CD14-positive monocyte (primary cell): ENCODE measurements around the gene TBC1D4. TPM values are rescaled to one million over a fixed set of nuclear protein-coding genes. Genes with fewer than 3 reads are reported as not detected.

Experiments
- DNase-seq, 3 donors: peaks; one replicate each; pipeline ENCODE4 v3.0.0-alpha.2; 2011 to 2022
- H2AFZ ChIP-seq: 2 replicates; pipeline ENCODE4 v1.6.0; 2012; ENCODE audit warnings: mild to moderate bottlenecking, low read depth, low read length, inconsistent platforms; ENCODE audit not compliant: insufficient read depth, poor library complexity, severe bottlenecking
- H3K27ac ChIP-seq, 2 donors: 1 replicate in 1 of 2; 2 replicates in 1 of 2; pipeline ENCODE4 v1.5.1; 2012 to 2013; ENCODE audit warnings: low read length in 2 of 2, control low read depth in 1 of 2, inconsistent platforms in 1 of 2, low read depth in 1 of 2, mild to moderate bottlenecking in 1 of 2
- H3K27me3 ChIP-seq, 2 donors: one replicate each; pipeline versions ENCODE4 v1.6.0 to v1.6.1; 2011 to 2013; ENCODE audit warnings: low read length in 2 of 2; ENCODE audit not compliant: control insufficient read depth in 2 of 2, insufficient read depth in 2 of 2
- H3K36me3 ChIP-seq, 2 donors: replicated peaks in 1 of 2; 1 replicate in 1 of 2; 2 replicates in 1 of 2; pipeline versions ENCODE4 v1.5.1 to v1.6.1; 2012 to 2013; ENCODE audit warnings: low read length in 2 of 2, control low read depth in 1 of 2, inconsistent platforms in 1 of 2, mild to moderate bottlenecking in 1 of 2; ENCODE audit not compliant: insufficient read depth in 2 of 2, control insufficient read depth in 1 of 2
- H3K4me1 ChIP-seq, 2 donors: 1 replicate in 1 of 2; 2 replicates in 1 of 2; pipeline versions ENCODE4 v1.5.1 to v1.6.1; 2012 to 2013; ENCODE audit warnings: low read length in 2 of 2, control low read depth in 1 of 2, inconsistent platforms in 1 of 2, mild to moderate bottlenecking in 1 of 2, moderate library complexity in 1 of 2; ENCODE audit not compliant: insufficient read depth in 2 of 2, control insufficient read depth in 1 of 2
- H3K4me2 ChIP-seq: replicated peaks from 2 replicates; pipeline ENCODE3; 2012; ENCODE audit warnings: low read length, moderate library complexity, mild to moderate bottlenecking; ENCODE audit not compliant: poor library complexity, severe bottlenecking; ENCODE audit errors: extremely low read depth
- H3K4me3 ChIP-seq, 3 experiments: fragments of 200-600 bp in 1 of 3; sonication (generic) in 1 of 3; replicated peaks in 1 of 3; 1 replicate in 2 of 3; 2 replicates in 1 of 3; pipeline ENCODE4 v1.5.1; 2011 to 2013; ENCODE audit warnings: low read length in 3 of 3, mild to moderate bottlenecking in 3 of 3, control low read depth in 2 of 3, low read depth in 2 of 3, inconsistent platforms in 1 of 3, moderate library complexity in 1 of 3
- H3K79me2 ChIP-seq: 2 replicates; pipeline ENCODE4 v1.6.0; 2012; ENCODE audit warnings: mild to moderate bottlenecking, control low read depth, inconsistent platforms, low read length, moderate library complexity; ENCODE audit not compliant: insufficient read depth
- H3K9ac ChIP-seq: 2 replicates; pipeline ENCODE4 v1.6.0; 2017; ENCODE audit warnings: low read length, mild to moderate bottlenecking; ENCODE audit not compliant: insufficient read depth, poor library complexity, severe bottlenecking
- H3K9me3 ChIP-seq, 2 donors: replicated peaks in 1 of 2; 1 replicate in 1 of 2; 2 replicates in 1 of 2; pipeline versions ENCODE4 v1.5.1 to v1.6.1; 2012 to 2013; ENCODE audit warnings: low read length in 2 of 2, control low read depth in 1 of 2; ENCODE audit not compliant: control insufficient read depth in 1 of 2, insufficient read depth in 1 of 2
- H4K20me1 ChIP-seq: 2 replicates; pipeline ENCODE4 v1.6.0; 2012; ENCODE audit warnings: mild to moderate bottlenecking, low read length, control low read depth, moderate library complexity; ENCODE audit not compliant: insufficient read depth
- H3K27ac Mint-ChIP-seq, 7 donors: one replicate each; pipeline ENCODE4 v1.8.0; 2020; ENCODE audit warnings: mild to moderate bottlenecking in 7 of 7, mixed read lengths in 7 of 7, moderate library complexity in 6 of 7, inconsistent platforms in 2 of 7
- H3K27me3 Mint-ChIP-seq, 3 donors: one replicate each; pipeline ENCODE4 v1.8.0; 2021 to 2022; ENCODE audit warnings: low read depth in 3 of 3, mild to moderate bottlenecking in 3 of 3, mixed read lengths in 3 of 3, moderate library complexity in 3 of 3, inconsistent platforms in 1 of 3
- H3K36me3 Mint-ChIP-seq, 2 donors: one replicate each; pipeline ENCODE4 v1.8.0; 2020; ENCODE audit warnings: mixed read lengths in 2 of 2, inconsistent platforms in 1 of 2, mild to moderate bottlenecking in 1 of 2
- H3K4me1 Mint-ChIP-seq: one replicate; pipeline ENCODE4 v1.8.0; 2020; ENCODE audit warnings: mild to moderate bottlenecking, mixed read lengths
- H3K4me3 Mint-ChIP-seq, 2 donors: one replicate each; pipeline ENCODE4 v1.8.0; 2020; ENCODE audit warnings: mild to moderate bottlenecking in 2 of 2, mixed read lengths in 2 of 2, moderate library complexity in 1 of 2
- H3K9me3 Mint-ChIP-seq, 7 donors: one replicate each; pipeline ENCODE4 v1.8.0; 2020 to 2022; ENCODE audit warnings: mixed read lengths in 7 of 7, mild to moderate bottlenecking in 6 of 7, moderate library complexity in 6 of 7, inconsistent platforms in 2 of 7
- CTCF ChIP-seq: fragments of 200-600 bp; IDR thresholded peaks from one replicate; pipeline ENCODE4 v1.8.0; 2022; ENCODE audit warnings: antibody characterized with exemption, mild to moderate bottlenecking
- WGBS: methylation state at CpG from one replicate; pipeline ENCODE4 v1.1.5; 2013; ENCODE audit warnings: missing lambda C conversion rate; ENCODE audit not compliant: insufficient coverage; 5-methylcytosine and 5-hydroxymethylcytosine counted together
- intact Hi-C, 2 donors: fragments of 100-400 bp; cut with micrococcal nuclease; formaldehyde crosslinking; loops; one replicate each; pipeline versions ENCODE4 v1.15.0 to v1.15.1; 2023
- polyA plus RNA-seq, 3 donors: library from polyadenylated mRNA; depleted of rRNA in 1 of 3; unstranded in 2 of 3; stranded (reverse) in 1 of 3; fragments of 300-500 nt in 2 of 3; fragments of >200 nt in 1 of 3; fragmentation: Illumina TruSeq in 2 of 3; gene quantifications; 1 replicate in 2 of 3; 2 replicates in 1 of 3; pipeline ENCODE4 v1.2.3, GENCODE V29; 2012 to 2021

TBC1D4 gene
- polyA plus RNA-seq, 3 donors = 2.0 to 6.7 (median 2.5) TPM

GRCh38 chr13:75400775-75401174 lies 81.2 kb downstream of the TBC1D4 start:
- Histone ChIP-seq H3K4me2 (no peak overlapping the region), H2AFZ (no peak overlapping the region), H3K4me3 (no peak overlapping the region), H3K4me1 (no peaks in the 10 kb centered on the region), H3K9ac (no peak overlapping the region), H3K9me3 (peaks cover 0 to 15% of the 10 kb centered on the region in 2 donors), H3K27ac (no peak overlapping the region), H3K36me3 (no peaks in the 10 kb centered on the region), H3K27me3 (no peaks in the 10 kb centered on the region), H4K20me1 (no peaks in the 10 kb centered on the region), H3K79me2 (no peaks in the 10 kb centered on the region)
- intact Hi-C loops = no loop called here
- Mint-ChIP-seq H3K27me3 (peaks cover 0 to 1% (median 0%) of the 10 kb centered on the region in 3 donors), H3K4me3 (no peak overlapping the region), H3K27ac (peak overlapping the region in 1 of 7 donors; percentile 62), H3K36me3 (no peaks in the 10 kb centered on the region), H3K4me1 (no peaks in the 10 kb centered on the region), H3K9me3 (peaks cover 6 to 22% (median 16%) of the 10 kb centered on the region in 7 donors)
- 100% methylated on average over 1 of the region's 1 CpG for WGBS
- DNase-seq = no peak
- TF ChIP-seq CTCF = no peak

GRCh38 chr13:75399879-75400217 lies 82.1 kb downstream of the TBC1D4 start:
- no peaks in the 10 kb centered on the region for H3K36me3 ChIP-seq
- no peak overlapping the region for H3K27ac ChIP-seq
- Mint-ChIP-seq H3K4me1 (peaks cover 5% of the 10 kb centered on the region), H3K9me3 (peaks cover 6 to 22% (median 16%) of the 10 kb centered on the region in 7 donors), H3K27me3 (peaks cover 0 to 1% (median 0%) of the 10 kb centered on the region in 3 donors), H3K4me3 (no peak overlapping the region), H3K27ac (no peak overlapping the region), H3K36me3 (no peaks in the 10 kb centered on the region)
- no peaks in the 10 kb centered on the region for H3K27me3 ChIP-seq
- intact Hi-C loops = no loop called here
- WGBS = no CpG with 5 or more reads among the region's 2 CpGs
- H3K4me2 ChIP-seq = no peak overlapping the region
- peaks cover 4 to 5% of the 10 kb centered on the region in 2 donors for H3K4me1 ChIP-seq
- no peak overlapping the region for H2AFZ ChIP-seq
- no peak overlapping the region for H3K9ac ChIP-seq
- H3K79me2 ChIP-seq = no peaks in the 10 kb centered on the region
- H3K4me3 ChIP-seq = no peak overlapping the region
- DNase-seq = no peak
- TF ChIP-seq CTCF = no peak
- H4K20me1 ChIP-seq = no peaks in the 10 kb centered on the region
- H3K9me3 ChIP-seq = peaks cover 0 to 15% of the 10 kb centered on the region in 2 donors
